Vagina (tissue), 2 donors: ENCODE measurements around the gene TOPAZ1.

Experiments
- CTCF ChIP-seq, 3 experiments: fragments of 450-650 bp in 2 of 3; fragments of 200-600 bp in 1 of 3; sonication (generic) in 1 of 3; IDR thresholded peaks; one replicate each; pipeline ENCODE4 v1.5.1; 2017 to 2019; ENCODE audit warnings: antibody characterized with exemption in 3 of 3, mild to moderate bottlenecking in 2 of 3, moderate library complexity in 2 of 3
- POLR2A ChIP-seq, 2 donors: fragments of 450-650 bp; IDR thresholded peaks; one replicate each; pipeline ENCODE4 v1.6.1; 2017; ENCODE audit warnings: antibody characterized with exemption in 2 of 2, mild to moderate bottlenecking in 2 of 2, moderate library complexity in 2 of 2
- POLR2AphosphoS5 ChIP-seq, 2 donors: sonication (generic); formaldehyde crosslinking; IDR thresholded peaks; one replicate each; pipeline ENCODE4 v1.9.0; 2017; ENCODE audit warnings: antibody characterized with exemption in 2 of 2, mild to moderate bottlenecking in 2 of 2, low read depth in 1 of 2; ENCODE audit not compliant: insufficient read depth in 1 of 2

- TF ChIP-seq CTCF (IDR thresholded peaks at IDR 0.05) (no peak), POLR2A (IDR thresholded peaks at IDR 0.05) (no peak), POLR2AphosphoS5 (IDR thresholded peaks at IDR 0.05; ENCODE audit: insufficient read depth in 1 of 2, low read depth in 1 of 2) (no peak)
These were observed 18.4 kb upstream of the TOPAZ1 start for GRCh38 chr3:44223299-44223698.
